ENCODE results near the gene SLCO4A1.

Gene SLCO4A1

DNA sequence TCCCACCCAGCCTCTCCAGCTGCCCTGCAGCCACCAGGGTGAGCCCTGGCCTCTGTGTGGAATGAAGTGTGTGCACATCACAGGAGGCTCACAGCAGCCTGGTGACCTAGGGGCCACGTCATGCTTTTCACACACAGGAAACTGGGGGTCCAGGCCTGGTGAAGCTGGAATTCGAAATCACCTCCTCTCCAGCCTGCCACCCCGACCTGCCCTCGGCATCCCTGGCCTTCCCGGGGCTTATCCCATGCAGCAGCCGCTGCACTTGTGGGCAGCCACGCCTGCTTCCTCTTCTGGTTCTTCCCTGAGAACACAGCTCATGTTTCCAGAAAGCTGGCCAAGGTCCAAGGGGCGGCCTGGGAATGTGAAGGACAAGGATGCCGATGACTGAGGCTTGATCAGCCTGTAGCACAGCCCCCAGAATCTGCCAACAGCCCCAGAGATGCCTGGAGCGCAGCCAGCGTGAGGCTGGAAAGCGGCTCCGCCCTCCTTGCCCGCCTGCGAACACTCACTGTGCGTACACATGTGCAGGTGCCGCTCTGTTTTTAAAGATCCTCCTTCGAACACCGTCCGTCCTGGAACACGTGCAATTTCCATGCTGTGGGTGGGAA is 62.1 kb downstream of the SLCO4A1 start:
- DNase-seq, result peak; percentile 99

GRCh38 chr20:62705627-62706026 is 63.3 kb downstream of the SLCO4A1 start:
- no peak for DNase-seq

DNA sequence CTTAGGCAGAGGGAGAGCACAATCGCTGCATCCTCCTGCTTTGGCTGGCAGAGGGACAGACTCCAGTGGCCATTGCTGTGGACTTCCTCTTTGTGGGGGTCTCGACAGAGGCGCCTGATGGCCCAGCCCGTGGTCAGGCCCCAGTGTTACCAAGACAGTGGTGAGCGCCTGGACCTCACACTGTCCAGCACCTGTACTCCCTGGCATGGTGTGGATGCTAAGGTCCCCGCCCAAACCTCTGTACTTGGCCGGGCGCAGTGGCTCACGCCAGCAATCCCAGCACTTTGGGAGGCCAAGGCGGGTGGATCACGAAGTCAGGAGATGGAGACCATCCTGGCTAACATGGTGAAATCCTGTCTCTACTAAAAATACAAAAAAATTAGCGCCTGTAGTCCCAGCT is 64.0 kb downstream of the SLCO4A1 start:
- no peak for DNase-seq

GRCh38 chr20:62706857-62707256 is 64.6 kb downstream of the SLCO4A1 start:
- DNase-seq, result no peak

DNA sequence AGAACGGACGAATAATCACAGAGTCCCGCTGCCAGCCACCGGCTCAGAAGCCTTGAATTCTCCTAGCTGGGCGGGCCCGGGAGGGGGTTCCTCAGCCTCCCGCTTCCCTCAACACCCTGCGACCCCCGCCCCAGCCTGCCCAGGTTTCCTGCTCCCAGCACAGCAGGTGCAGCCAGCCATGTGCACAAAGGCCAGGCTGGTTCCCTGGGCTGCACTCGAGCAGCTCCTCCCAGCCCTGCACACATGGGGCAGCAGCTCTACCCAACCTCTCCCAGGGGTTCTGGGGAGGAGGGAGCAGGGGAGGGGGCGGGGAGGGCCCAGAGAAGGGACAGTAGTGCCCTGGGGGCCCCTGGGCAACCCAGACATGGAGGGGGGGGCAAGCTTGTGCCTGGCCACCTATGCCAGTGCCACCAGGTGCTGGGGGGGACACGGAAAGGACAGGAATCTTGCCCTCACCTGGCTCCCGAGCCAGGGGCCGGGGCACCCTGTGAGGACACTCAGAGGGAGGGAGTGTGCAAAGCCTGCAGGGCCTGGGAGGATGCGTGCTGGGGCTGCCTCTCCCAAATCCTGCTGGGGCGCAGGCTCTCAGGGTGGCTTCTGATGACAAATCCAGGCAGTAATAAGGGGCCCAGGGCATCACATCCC is 65.1 kb downstream of the SLCO4A1 start:
- DNase-seq, result peak; percentile 55

DNA sequence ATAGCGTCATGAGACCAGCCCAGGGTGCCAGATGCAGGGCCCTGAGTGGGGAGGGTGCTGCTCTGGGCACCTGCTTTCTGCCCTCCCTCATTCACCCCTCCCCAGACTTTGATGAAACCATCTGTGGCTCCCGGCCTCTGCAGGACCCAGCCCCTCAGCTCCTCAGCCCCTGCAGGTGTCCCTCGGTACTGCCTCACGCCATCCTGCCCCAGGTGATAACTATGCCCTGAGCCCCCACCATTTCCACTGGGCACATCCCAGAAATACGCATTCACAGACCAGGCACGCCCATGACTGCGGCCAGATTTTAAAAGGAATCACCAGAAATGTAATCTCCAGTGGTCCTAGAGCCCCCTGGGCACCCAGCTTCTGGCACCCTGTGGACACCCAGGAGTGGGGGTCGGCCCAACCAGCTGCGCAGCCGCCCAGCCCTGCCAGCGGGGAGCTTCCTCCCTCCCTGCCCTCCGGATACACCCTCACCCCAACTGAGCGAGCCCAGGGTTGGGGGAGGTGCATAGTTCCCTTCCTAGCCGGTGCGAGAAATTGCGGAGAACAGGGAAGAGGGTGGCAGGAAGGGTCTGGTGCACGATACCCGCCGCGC is 65.7 kb downstream of the SLCO4A1 start:
- peak; percentile 76 for DNase-seq

- peak; percentile 30 for DNase-seq
Observed at GRCh38 chr20:62708591-62709536, 66.6 kb downstream of the SLCO4A1 start, which contains the start of gene NTSR1. Gene NTSR1 (plus strand): TSS chr20:62708836. CDS start chr20:62709208, 372 bp downstream.

DNA sequence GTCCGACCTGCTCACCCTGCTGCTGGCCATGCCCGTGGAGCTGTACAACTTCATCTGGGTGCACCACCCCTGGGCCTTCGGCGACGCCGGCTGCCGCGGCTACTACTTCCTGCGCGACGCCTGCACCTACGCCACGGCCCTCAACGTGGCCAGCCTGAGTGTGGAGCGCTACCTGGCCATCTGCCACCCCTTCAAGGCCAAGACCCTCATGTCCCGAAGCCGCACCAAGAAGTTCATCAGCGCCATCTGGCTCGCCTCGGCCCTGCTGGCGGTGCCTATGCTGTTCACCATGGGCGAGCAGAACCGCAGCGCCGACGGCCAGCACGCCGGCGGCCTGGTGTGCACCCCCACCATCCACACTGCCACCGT is 67.2 kb downstream of the SLCO4A1 start:
- DNase-seq, result no peak

DNA sequence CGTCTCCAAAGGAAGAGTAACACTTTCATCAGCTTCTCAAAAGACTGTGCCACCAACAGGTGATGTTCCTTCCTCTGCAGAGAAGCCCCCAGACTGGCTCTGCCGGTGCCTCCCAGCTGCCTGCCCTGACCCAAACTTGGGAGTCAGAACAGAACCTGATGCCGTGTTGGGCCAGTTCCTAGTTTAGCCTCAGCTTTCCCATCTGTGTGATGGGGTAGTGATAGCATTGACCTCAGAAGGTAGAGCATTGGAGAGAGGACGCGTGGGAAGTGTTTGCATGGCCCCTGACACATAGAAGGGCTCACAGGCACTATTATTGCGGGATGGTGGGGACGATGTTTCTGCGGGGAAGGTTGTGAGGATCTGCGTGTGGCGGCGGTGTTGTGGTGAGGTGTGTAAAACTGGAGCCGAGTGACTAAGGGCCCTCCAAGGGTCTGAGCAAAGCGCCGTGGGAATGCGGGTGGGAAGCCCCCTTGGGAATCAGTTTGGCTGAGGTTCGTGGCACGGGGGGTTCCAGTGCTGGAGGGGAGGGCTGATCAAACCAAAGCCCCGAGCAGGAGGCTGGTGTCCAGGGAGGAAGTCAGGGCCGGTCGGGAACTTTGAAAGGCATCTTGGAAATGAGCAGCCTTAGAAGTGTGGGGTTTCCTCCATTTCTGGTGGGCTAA is 68.0 kb downstream of the SLCO4A1 start:
- DNase-seq, result no peak

GRCh38 chr20:62710886-62711702 is 68.8 kb downstream of the SLCO4A1 start:
- DNase-seq, result peak; percentile 68

DNA sequence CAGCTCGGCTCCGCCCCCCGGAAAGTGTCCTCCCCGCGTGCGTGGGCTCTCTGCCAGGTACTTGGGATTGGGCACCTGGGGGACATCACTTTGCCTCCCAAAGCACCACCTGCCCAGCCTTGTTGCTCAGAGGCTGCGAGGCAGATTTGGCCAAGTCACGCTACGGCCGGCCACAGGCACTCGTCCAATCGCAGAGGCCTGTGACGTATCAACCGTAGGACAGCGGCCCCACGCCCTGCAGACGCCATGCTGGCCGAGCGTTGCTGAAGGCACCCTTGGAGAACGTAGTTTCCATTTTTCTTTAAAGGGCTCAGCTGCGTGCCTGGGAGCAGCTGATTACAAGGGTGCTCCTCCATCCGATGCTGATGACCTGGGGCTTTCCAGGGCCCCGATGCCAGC is 69.4 kb downstream of the SLCO4A1 start:
- DNase-seq, result peak; percentile 95

DNA sequence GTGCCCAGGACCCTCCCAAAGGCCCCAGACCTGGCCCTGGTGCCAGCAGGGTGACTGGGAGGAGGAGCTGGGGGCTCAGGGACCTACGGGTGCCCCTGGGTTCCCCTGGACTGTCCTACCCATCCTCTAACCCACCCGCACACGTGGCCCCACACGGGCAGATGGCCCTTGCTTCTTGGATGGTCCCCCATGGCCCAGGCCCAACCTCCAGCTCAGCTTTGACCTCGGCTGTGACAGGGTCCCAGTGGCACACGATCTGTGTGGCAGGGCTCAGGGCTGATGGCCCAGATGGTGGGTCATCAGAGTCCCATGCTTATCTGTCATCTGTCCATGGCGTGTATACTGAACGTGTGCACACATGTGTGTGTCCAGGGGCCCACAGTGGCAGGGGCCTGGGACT is 70.3 kb downstream of the SLCO4A1 start:
- no peak for DNase-seq

GRCh38 chr20:62714006-62714405 is 71.7 kb downstream of the SLCO4A1 start:
- no peak for DNase-seq

DNA sequence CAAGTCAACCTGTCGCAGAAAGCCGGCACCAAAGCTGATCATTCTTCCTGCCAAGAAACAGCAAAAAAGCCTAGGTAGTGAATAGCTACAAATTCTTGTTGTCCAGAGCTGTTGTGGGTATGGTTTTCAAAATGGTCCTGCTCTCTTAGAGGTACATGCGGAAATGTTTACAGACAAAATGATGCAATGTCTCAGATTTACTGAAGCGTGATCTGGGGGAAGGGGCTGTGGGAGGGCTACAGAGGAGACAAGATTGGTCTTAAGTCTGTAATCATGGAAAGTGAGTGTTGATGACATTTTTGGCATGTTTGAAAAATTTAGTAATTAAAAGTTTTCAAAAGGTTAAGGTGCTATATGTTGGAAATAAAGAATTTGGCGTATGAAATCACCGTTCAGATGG is 72.5 kb downstream of the SLCO4A1 start:
- DNase-seq, result no peak

DNA sequence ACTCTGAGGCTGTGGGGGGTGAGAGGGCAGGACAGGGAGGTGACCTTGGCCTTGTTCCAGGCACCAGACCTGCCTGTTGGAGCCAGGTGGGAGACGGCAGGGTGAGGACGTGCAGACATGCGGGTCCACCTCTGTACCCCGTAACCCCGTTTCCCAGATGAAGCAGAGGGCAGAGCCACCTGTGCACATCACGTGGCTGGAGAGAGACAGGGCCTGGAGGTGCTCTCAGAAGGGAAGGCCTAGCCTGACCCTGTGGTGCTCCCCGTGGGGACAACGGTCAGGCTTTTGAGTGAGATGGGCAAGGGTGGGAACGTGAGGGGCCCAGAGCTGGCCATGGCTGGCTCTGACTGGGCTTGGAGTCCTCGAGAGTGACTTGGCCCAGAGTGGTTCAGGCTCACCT is 72.9 kb downstream of the SLCO4A1 start:
- DNase-seq, result no peak

DNA sequence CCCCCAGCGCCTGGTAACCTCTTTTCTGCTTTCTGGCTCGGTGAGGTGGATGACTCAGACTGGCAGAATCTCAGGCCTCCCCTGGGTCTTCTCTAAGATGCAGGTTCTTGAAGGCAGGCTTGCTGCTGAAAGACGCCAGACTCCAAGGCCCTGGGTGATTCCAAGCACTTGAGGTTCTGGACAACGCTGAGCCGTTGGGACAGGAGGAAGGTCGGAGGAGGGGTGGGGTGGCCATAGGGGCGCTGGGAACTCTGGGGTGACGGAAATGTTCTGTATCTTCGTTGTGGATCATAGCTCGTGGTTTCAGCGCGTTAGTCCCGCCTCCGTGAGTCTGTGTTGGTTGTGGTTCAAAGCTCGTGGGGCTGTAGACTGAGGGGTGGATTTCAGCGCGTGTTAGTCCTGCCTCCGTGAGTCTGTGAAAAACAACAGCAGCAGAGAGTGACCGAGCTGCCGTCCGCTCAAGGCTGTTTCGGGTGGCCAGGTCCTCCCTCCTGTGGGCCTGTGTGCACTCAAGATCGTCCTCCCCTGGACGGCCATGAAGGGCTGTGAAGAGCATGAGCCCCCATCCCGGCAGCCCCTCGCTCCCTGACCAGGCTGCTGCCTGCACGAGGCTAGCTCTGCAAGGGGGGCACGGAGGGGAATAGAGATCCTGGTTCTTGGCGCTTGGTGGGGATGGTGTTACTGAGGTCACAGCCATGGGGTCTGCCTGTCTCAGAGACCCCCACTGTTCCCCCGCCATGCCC is 74.1 kb downstream of the SLCO4A1 start:
- DNase-seq, result no peak

- DNase-seq, result no peak
Observed at GRCh38 chr20:62716941-62717310, 74.6 kb downstream of the SLCO4A1 start.

DNA sequence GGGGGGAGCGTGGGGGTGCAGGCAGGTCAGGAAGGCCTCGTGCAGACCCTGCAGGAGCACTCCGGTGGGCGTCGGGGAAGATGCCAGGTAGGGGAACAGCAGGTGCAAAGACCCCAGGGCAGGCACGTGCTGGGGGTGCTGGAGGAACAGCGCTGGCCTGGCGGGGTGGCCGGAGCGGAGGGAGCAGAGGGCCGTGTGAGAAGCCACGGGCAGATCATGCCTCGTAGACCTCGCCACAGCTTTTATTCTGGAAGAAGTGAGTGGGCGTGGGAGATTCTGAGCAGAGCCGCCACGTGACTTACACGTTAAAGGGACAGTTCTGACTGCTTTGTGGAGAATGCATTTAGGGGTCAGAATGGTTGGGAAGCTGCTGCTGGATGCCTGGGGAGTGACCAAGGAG is 75.6 kb downstream of the SLCO4A1 start:
- no peak for DNase-seq

DNA sequence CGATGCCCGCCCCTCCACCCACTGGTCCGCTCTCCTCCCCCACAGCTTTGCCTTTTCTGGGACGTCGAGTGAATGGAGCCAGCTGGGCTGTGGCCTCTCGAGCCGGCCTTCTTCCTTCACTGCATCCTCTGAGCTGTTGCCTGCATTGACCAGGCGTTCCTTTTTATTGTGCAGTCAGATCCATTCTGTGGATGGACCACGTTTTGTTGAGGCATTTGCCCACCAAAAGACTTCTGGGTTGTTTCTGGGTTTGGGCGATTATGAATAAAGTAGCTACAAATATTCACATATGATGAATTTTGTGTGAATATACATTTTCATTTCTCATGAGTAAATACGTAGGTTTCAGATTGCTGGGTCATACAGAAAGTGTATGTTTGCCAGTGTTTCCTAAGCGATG is 76.2 kb downstream of the SLCO4A1 start:
- no peak for DNase-seq

GRCh38 chr20:62719250-62719935 is 77.1 kb downstream of the SLCO4A1 start:
- DNase-seq, result no peak

Data from NCI-H345 (cell line).